D721Med (cell line): ENCODE measurements around the gene TEK.

Source experiments
- DNase-seq: peaks from one replicate; pipeline ENCODE4 v3.0.0; 2011; ENCODE audit warnings: low spot score; ENCODE audit not compliant: insufficient read length
- FAIRE-seq: peaks from 2 replicates; lab custom pipeline; 2011; peaks lifted over from hg19 to GRCh38; lab: Jason Lieb, UNC
- TF ChIP-seq, protein P1 (sequence below): IDR thresholded peaks from 2 replicates; pipeline ENCODE4 v1.5.1; 2012; ENCODE audit warnings: mild to moderate bottlenecking, control low read depth; ENCODE audit not compliant: insufficient read depth; ENCODE audit errors: missing control alignments

The TEK gene

DNA sequence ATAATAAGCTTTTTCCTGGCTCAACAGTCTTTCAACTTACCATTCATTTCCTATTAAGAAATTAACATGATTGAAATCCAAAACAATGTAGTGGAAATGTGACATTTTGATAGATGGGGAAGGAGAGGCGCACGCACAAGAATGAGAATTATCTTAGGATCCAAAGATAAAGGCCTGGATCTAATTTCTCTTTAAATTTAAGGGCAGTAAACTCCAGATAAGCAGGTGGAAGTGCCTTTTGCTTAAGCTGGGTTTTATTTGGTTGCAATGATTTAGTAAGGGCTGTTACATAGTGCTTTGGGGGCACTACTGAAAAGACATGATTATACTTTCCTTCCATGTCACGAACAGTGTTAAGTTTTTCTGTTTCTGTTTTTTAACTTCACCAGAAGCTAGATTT is 170.6 kb downstream of the TEK start:
- no peak for FAIRE-seq
- TF ChIP-seq, protein P1, sequence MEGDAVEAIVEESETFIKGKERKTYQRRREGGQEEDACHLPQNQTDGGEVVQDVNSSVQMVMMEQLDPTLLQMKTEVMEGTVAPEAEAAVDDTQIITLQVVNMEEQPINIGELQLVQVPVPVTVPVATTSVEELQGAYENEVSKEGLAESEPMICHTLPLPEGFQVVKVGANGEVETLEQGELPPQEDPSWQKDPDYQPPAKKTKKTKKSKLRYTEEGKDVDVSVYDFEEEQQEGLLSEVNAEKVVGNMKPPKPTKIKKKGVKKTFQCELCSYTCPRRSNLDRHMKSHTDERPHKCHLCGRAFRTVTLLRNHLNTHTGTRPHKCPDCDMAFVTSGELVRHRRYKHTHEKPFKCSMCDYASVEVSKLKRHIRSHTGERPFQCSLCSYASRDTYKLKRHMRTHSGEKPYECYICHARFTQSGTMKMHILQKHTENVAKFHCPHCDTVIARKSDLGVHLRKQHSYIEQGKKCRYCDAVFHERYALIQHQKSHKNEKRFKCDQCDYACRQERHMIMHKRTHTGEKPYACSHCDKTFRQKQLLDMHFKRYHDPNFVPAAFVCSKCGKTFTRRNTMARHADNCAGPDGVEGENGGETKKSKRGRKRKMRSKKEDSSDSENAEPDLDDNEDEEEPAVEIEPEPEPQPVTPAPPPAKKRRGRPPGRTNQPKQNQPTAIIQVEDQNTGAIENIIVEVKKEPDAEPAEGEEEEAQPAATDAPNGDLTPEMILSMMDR: no peak
- DNase-seq: no peak
